Measurements from ENCODE around the gene LAMA2. TPM values are rescaled to one million over a fixed set of nuclear protein-coding genes. Genes with fewer than 3 reads are reported as not detected.

The LAMA2 gene
- total and polyA plus RNA-seq, 2 of the 8 experiments (the other 6 are each of a cell fraction or from before 2014, with no cell fraction given): 1.3 to 3.8 TPM

DNA sequence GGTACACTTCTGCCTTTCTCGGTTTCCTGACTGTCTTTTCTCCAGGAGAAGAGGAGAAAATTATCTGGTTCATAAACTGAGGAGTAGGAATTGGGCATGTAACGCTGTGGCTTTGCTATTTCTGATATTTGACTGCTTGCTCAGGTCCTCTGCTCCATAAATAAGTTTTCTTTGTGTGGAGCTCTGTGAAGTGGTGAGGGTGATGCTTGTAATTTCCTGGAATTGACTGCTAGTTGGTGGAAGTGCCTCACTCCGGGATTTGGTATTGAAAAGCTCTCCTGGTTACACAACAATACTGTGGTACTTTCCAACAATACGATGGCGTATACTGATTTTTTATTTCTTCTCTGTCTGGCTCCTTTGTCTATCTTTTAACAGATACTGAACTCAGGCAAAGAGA, 25.1 kb upstream of the LAMA2 start (continued):
- no peak for TF ChIP-seq FOSL1 (IDR thresholded peaks at IDR 0.05; ENCODE audit: insufficient read depth, low read depth, low read length)
- TF ChIP-seq CTBP2 (IDR thresholded peaks at IDR 0.05; ENCODE audit: borderline replicate concordance, insufficient read depth, insufficient read length, low read length): no peak
- TF ChIP-seq, protein P1, sequence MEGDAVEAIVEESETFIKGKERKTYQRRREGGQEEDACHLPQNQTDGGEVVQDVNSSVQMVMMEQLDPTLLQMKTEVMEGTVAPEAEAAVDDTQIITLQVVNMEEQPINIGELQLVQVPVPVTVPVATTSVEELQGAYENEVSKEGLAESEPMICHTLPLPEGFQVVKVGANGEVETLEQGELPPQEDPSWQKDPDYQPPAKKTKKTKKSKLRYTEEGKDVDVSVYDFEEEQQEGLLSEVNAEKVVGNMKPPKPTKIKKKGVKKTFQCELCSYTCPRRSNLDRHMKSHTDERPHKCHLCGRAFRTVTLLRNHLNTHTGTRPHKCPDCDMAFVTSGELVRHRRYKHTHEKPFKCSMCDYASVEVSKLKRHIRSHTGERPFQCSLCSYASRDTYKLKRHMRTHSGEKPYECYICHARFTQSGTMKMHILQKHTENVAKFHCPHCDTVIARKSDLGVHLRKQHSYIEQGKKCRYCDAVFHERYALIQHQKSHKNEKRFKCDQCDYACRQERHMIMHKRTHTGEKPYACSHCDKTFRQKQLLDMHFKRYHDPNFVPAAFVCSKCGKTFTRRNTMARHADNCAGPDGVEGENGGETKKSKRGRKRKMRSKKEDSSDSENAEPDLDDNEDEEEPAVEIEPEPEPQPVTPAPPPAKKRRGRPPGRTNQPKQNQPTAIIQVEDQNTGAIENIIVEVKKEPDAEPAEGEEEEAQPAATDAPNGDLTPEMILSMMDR (IDR thresholded peaks at IDR 0.05; ENCODE audit: control extremely low read depth in 1 of 3, insufficient read depth in 1 of 3, low read depth in 1 of 3, low read length in 3 of 3): no peak
